Smooth muscle cell (in vitro differentiated cells): Measurements from ENCODE around the gene NTN4. TPM values are rescaled to one million over a fixed set of nuclear protein-coding genes. Genes with fewer than 3 reads are reported as not detected.

Experiments used
- DNase-seq: peaks from one replicate; lab custom pipeline; 2025; ENCODE audit not compliant: unreplicated experiment; lab: John Stamatoyannopoulos, UW
- H2AFZ ChIP-seq: fragments of 200-600 bp; sonication (generic); 2 replicates; pipeline ENCODE4 v1.6.0; 2016; ENCODE audit warnings: antibody characterized with exemption, low read depth, mild to moderate bottlenecking
- H3F3A ChIP-seq: fragments of 200-600 bp; sonication (generic); 2 replicates; pipeline ENCODE4 v1.6.0; 2017; ENCODE audit warnings: antibody characterized with exemption, low read depth
- H3K27ac ChIP-seq: fragments of 200-600 bp; sonication (generic); 2 replicates; pipeline ENCODE4 v1.5.1; 2016; ENCODE audit warnings: low read depth, mild to moderate bottlenecking
- H3K27me3 ChIP-seq: fragments of 200-600 bp; sonication (generic); 2 replicates; pipeline ENCODE4 v1.6.1; 2016; ENCODE audit warnings: low read depth, mild to moderate bottlenecking
- H3K36me3 ChIP-seq: fragments of 200-600 bp; sonication (generic); 2 replicates; pipeline ENCODE4 v1.5.1; 2016; ENCODE audit warnings: low read depth
- H3K4me1 ChIP-seq: fragments of 200-600 bp; sonication (generic); 2 replicates; pipeline ENCODE4 v1.5.1; 2016; ENCODE audit warnings: low read depth
- H3K4me2 ChIP-seq: fragments of 200-600 bp; sonication (generic); 2 replicates; pipeline ENCODE4 v1.6.0; 2016; ENCODE audit warnings: mild to moderate bottlenecking
- H3K4me3 ChIP-seq: fragments of 200-600 bp; sonication (generic); 2 replicates; pipeline ENCODE4 v1.5.1; 2016; ENCODE audit warnings: mild to moderate bottlenecking
- H3K79me2 ChIP-seq: fragments of 200-600 bp; sonication (generic); 2 replicates; pipeline ENCODE4 v1.6.0; 2016; ENCODE audit warnings: low read depth, mild to moderate bottlenecking
- H3K9ac ChIP-seq: fragments of 200-600 bp; sonication (generic); 2 replicates; pipeline ENCODE4 v1.6.0; 2016; ENCODE audit warnings: low read depth
- H3K9me3 ChIP-seq: fragments of 200-600 bp; sonication (generic); replicated peaks from 2 replicates; pipeline ENCODE4 v1.5.1; 2016; ENCODE audit warnings: low read depth
- H4K20me1 ChIP-seq: fragments of 200-600 bp; sonication (generic); 2 replicates; pipeline ENCODE4 v1.6.0; 2016; ENCODE audit warnings: low read depth
- CTCF ChIP-seq: fragments of 200-600 bp; sonication (generic); IDR thresholded peaks from 2 replicates; pipeline ENCODE4 v1.5.1; 2017; ENCODE audit warnings: borderline replicate concordance, mild to moderate bottlenecking, antibody characterized with exemption; ENCODE audit not compliant: insufficient read depth, poor library complexity, severe bottlenecking
- WGBS: methylation state at CpG from one replicate; pipeline ENCODE4 v1.1.7; 2016; ENCODE audit warnings: low lambda C conversion rate; 5-methylcytosine and 5-hydroxymethylcytosine counted together
- polyA plus RNA-seq: library from polyadenylated mRNA; unstranded; fragments of >200 nt; fragmentation: Nextera tagmentation; extraction: Ambion mirVana; gene quantifications from 2 replicates; pipeline ENCODE4 v1.2.1, GENCODE V29; 2016
- small RNA-seq: library from RNA; depleted of rRNA; stranded (forward); fragments of <200 nt; gene quantifications from one replicate; pipeline ENCODE3, GENCODE V24; 2014
- total RNA-seq: library from RNA; depleted of rRNA; stranded (reverse); fragments of >200 nt; gene quantifications from 2 replicates; pipeline ENCODE4 v1.2.3, GENCODE V29; 2014

NTN4 gene
- total and polyA plus RNA-seq, 2 experiments from 2014 or later: 0.94 TPM; not detected in 1

DNA sequence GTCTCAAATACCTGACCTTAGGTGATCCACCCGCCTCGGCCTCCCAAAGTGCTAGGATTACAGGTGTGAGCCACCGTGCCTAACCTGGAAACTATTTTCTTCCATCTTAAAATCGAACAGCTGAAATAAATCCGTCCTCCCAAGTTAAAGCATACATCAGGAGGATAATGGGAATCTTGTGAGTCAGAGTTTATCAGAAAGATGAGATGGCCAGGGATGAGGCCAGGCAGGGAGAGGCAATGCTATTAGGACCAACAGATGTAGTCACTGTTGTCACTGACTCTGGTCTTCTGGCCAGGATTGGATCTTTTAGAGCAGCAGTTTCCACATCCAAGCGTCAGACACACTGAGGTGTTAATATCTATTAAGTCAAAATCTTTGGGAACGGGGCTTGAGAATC is 177.5 kb downstream of the NTN4 start:
- 93% methylated on average over 7 of the region's 7 CpGs for WGBS
- H3K79me2 ChIP-seq: no peaks in the 10 kb centered on the region
- no peaks in the 10 kb centered on the region for H3K9me3 ChIP-seq
- H3K4me1 ChIP-seq: no peaks in the 10 kb centered on the region
- H2AFZ ChIP-seq: no peak overlapping the region
- H3K36me3 ChIP-seq: no peaks in the 10 kb centered on the region
- no peak for TF ChIP-seq CTCF
- H3F3A ChIP-seq: no peaks in the 10 kb centered on the region
- DNase-seq: no peak
- no peak overlapping the region for H3K27ac ChIP-seq
- no peaks in the 10 kb centered on the region for H3K27me3 ChIP-seq
- no peak overlapping the region for H3K4me3 ChIP-seq
- H3K9ac ChIP-seq: no peak overlapping the region
- no peaks in the 10 kb centered on the region for H4K20me1 ChIP-seq
- H3K4me2 ChIP-seq: no peak overlapping the region

GRCh38 chr12:95611676-95612309 is 178.8 kb downstream of the NTN4 start:
- H3K27ac ChIP-seq: no peak overlapping the region
- H3K79me2 ChIP-seq: no peaks in the 10 kb centered on the region
- H3K4me1 ChIP-seq: no peaks in the 10 kb centered on the region
- peaks cover 4% of the 10 kb centered on the region for H3K27me3 ChIP-seq
- H3K4me2 ChIP-seq: no peak overlapping the region
- H4K20me1 ChIP-seq: no peaks in the 10 kb centered on the region
- no peak overlapping the region for H2AFZ ChIP-seq
- WGBS: 43% methylated on average over 2 of the region's 2 CpGs
- H3K9me3 ChIP-seq: no peaks in the 10 kb centered on the region
- no peak overlapping the region for H3K9ac ChIP-seq
- H3K36me3 ChIP-seq: no peaks in the 10 kb centered on the region
- no peaks in the 10 kb centered on the region for H3F3A ChIP-seq
- no peak for TF ChIP-seq CTCF
- DNase-seq: no peak
- H3K4me3 ChIP-seq: no peak overlapping the region

GRCh38 chr12:95608252-95609033 is 182.1 kb downstream of the NTN4 start:
- Histone ChIP-seq H3K4me3 (no peak overlapping the region), H4K20me1 (no peaks in the 10 kb centered on the region), H3K9me3 (no peaks in the 10 kb centered on the region), H2AFZ (no peak overlapping the region), H3K4me1 (no peaks in the 10 kb centered on the region), H3K36me3 (no peaks in the 10 kb centered on the region), H3F3A (no peaks in the 10 kb centered on the region), H3K4me2 (no peak overlapping the region), H3K27me3 (peaks cover 4% of the 10 kb centered on the region), H3K27ac (no peak overlapping the region), H3K9ac (no peak overlapping the region), H3K79me2 (no peaks in the 10 kb centered on the region)
- TF ChIP-seq CTCF: no peak
- DNase-seq: no peak
- WGBS: 46% methylated on average over 13 of the region's 13 CpGs

Small RNA genes lying within 50 kb of the gene (small RNA-seq; reads per million reads assigned to genes)
- gene RF00019: not detected
- not detected for gene RNU6-247P

Other genes starting within 250 kb of the NTN4 start
- not detected in 2 replicates for gene USP44, start 239.3 kb downstream of the NTN4 start, total RNA-seq
- gene USP44, start 239.3 kb downstream of the NTN4 start, polyA plus RNA-seq: 0.10 and 0.14 TPM in 2 replicates
- 16.7 and 28.9 TPM in 2 replicates for gene SNRPF, start 68.2 kb upstream of the NTN4 start, total RNA-seq
- 56.1 and 57.4 TPM in 2 replicates for gene SNRPF, start 68.2 kb upstream of the NTN4 start, polyA plus RNA-seq
- gene CCDC38, start 151.8 kb upstream of the NTN4 start, total RNA-seq: not detected in 2 replicates
- gene CCDC38, start 151.8 kb upstream of the NTN4 start, polyA plus RNA-seq: 0.39 TPM in 1 of 2 replicates, not detected in the other
- gene AMDHD1, start 152.6 kb upstream of the NTN4 start, total RNA-seq: 0.18 and 0.22 TPM in 2 replicates
- 0.25 TPM in 1 of 2 replicates, not detected in the other for gene AMDHD1, start 152.6 kb upstream of the NTN4 start, polyA plus RNA-seq
- gene HAL, start 205.6 kb upstream of the NTN4 start, total RNA-seq: 0.31 and 0.81 TPM in 2 replicates
- not detected in 2 replicates for gene HAL, start 205.6 kb upstream of the NTN4 start, polyA plus RNA-seq
- 68.1 and 74.4 TPM in 2 replicates for gene LTA4H, start 244.8 kb upstream of the NTN4 start, total RNA-seq
- gene LTA4H, start 244.8 kb upstream of the NTN4 start, polyA plus RNA-seq: 32.4 and 33.9 TPM in 2 replicates